Stimulated activated CD4-positive, alpha-beta T cell treated with anti-CD3 and anti-CD28 coated beads, Interleukin-1b, Interleukin-23, amount 100 ng/mL, for 48 hours (primary cell): Measurements from ENCODE around the gene PLEKHJ1.

ENCODE experiments used
- DNase-seq: peaks from one replicate; pipeline ENCODE4 v3.0.0-alpha.2; 2020

Gene PLEKHJ1

DNA sequence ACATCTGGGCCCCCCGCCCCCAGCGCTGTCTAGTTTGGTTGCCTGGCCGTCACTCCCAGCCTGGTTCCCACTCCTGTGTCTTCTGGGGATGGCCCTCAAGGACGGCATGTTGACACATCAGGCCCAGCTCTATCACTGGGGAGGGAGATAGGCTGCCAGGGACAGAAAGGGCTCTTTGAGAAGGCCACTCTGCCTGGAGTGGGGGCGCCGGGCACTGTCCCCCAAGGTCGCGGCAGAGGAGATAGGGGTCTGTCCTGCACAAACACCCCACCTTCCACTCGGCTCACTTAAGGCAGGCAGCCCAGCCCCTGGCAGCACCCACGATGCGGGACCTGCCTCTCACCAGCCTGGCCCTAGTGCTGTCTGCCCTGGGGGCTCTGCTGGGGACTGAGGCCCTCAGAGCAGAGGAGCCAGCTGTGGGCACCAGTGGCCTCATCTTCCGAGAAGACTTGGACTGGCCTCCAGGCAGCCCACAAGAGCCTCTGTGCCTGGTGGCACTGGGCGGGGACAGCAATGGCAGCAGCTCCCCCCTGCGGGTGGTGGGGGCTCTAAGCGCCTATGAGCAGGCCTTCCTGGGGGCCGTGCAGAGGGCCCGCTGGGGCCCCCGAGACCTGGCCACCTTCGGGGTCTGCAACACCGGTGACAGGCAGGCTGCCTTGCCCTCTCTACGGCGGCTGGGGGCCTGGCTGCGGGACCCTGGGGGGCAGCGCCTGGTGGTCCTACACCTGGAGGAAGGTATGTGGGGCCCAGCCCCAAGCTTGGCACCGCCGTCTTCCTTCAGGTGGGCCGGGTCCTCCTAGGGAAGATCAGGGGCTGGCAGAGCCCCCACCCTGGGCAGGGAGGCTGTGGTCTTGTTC is 13.1 kb upstream of the PLEKHJ1 start, which contains the start of gene AMH:
Gene AMH (plus strand): TSS at position 314 of the 857 bp plus-strand sequence. CDS start 10 bp downstream, at position 324.
- no peak for DNase-seq

DNA sequence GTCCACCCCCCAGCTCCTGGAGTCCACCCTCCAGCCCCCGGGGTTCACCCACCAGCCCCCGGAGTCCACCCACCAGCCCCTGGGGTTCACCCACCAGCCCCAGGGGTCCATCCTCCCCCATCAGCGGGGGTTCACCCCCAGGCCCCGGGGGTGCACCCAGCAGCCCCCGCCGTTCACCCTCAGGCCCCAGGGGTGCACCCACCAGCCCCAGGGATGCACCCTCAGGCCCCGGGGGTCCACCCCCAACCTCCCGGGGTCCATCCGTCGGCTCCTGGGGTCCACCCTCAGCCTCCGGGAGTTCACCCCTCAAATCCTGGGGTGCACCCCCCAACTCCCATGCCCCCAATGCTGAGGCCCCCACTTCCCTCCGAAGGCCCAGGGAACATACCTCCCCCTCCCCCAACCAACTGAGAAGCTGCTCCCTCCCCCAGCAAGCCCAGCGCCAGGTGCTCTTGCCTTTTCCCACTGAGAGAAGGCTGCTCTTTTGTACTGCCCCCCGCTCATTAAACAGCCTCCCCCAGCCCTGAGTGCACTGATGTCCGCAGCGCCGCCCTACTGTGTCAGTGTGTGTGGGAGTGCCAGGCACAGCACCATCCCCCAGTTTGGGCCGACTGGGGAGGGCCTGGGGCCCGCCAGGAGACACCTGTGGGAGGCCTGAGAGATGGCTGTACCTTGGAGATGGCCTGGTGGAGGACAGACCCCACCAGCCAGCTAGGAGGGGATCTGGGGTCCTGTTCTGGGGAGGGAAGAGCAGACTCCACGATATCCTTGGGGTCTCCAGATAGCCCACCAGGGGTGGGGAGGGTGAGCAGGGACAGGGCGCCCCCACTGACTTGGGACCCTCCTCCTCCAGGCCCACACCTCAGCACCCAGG is 12.2 kb upstream of the PLEKHJ1 start:
- DNase-seq = no peak

DNA sequence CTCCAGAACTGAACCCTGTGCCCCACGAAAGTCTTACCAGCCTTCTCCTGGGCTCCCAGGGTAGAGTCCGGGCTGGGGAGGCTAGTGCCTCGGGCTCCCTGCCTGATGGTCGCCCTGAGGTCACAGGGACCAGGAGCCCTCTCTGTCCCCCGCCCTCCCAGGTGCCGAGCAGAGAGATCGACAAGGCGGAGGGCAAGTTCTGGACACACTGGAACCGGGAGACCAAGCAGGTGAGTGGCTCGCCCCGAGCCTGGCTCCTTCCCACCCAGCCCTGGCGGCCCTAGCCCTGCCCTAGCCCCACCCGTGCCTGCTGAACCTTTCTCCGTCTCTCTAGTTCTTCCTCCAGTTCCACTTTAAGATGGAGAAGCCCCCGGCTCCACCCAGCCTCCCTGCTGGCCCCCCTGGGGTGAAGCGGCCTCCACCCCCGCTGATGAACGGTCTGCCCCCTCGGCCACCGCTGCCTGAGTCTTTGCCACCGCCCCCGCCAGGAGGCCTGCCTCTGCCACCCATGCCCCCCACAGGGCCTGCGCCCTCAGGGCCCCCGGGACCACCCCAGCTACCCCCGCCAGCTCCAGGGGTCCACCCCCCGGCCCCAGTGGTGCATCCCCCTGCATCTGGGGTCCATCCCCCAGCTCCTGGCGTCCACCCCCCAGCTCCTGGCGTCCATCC is 11.4 kb upstream of the PLEKHJ1 start:
- no peak for DNase-seq

GRCh38 chr19:2246801-2247361 is 10.8 kb upstream of the PLEKHJ1 start:
- no peak for DNase-seq

DNA sequence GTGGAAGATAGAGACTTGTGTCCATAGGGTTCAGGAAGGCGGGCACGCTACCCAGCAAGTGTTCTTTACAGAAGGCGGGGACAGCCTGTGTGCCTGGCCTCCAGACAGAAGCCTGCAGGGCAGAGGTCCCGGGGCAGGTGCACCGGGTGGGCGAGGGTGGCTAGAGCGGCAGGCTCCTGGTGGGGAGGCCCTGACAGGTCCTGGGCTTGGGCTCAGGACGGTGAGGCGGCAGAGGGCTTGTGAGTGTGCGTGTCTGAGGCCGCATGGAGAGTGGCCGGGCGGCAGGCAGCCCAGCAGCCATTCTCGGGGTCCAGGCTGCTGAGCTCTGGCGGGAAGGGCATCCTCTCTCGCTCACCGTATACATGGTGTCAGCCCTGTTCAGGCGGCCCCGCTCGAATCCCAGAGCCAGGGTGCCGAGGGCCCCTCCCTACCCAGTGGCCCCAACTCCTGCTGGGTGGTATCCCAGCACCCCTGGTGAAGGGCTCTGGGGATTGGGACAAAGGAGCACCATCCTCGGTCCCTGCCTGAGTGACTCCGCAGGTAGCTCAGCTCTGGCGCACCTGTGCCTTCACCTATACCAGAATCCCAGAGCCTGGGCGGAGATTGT is 10.0 kb upstream of the PLEKHJ1 start:
- no peak for DNase-seq

DNA sequence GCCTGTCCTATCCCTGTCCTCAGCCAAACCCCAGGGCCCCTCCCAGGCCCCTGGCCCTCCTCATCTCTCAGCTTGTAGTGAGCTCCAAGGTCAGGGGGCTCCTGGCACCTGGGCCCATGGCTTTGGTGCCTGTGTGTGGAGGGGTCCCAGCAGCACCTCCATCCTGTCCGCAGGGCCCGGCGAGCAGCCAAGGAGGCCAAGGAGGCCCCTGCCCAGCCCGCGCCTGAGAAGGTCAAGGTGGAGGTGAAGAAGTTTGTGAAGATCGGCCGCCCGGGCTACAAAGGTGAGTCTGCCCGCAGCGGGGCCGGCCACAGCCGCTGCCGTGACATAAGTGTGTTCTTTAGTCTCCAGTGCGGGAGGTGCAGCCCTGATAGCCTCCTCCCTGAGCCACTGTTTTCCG is 9.1 kb upstream of the PLEKHJ1 start:
- no peak for DNase-seq

- DNase-seq = no peak
These were observed 8.4 kb upstream of the PLEKHJ1 start for GRCh38 chr19:2244486-2244885.

- no peak for DNase-seq
These were observed 7.9 kb upstream of the PLEKHJ1 start for GRCh38 chr19:2244125-2244411.

DNA sequence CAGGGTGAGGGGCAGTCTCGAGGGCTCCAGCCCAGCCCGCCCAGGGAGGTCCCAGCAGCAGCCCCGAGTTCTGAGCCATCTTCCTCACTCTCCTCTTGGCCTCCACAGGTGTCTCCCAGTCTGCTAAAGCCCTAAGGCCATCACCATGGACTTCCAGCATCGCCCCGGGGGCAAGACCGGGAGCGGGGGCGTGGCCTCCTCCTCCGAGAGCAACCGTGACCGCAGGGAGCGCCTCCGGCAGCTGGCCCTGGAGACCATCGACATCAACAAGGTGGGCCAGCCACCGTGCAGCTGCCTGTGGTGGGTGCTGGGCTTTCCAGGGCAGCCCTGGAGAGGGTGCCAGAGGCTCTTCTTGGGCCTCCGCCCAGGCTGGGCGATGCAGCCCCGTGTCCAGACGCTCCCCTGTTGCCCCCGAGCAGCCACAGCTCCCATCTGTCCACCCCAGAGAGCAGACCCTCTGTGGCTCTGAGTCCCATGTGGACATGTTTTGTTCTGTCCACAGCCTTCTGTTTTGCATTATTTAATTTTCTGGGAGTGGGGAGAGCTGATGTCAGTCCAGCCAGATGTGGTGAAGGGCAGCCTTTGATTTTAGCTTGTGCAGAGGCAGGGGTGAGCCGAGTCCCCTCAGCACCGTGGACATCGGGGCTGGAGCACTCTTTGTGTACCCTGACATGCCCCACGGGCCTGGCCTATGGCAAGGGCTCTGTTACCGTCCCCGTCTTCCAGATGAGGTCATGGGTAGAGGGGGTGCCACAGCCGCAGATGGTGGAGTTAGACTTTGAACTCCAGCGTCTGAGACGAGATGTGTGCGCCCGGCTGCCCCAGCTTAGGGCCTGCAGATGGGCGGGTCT is 7.4 kb upstream of the PLEKHJ1 start:
- DNase-seq = no peak

GRCh38 chr19:2242816-2243215 is 6.7 kb upstream of the PLEKHJ1 start:
- no peak for DNase-seq

- DNase-seq = no peak
These were observed 6.0 kb upstream of the PLEKHJ1 start for GRCh38 chr19:2242092-2242537.

GRCh38 chr19:2240881-2241760 is 5.0 kb upstream of the PLEKHJ1 start:
- no peak for DNase-seq

- DNase-seq = no peak
These were observed 3.9 kb upstream of the PLEKHJ1 start for GRCh38 chr19:2239771-2240770.

DNA sequence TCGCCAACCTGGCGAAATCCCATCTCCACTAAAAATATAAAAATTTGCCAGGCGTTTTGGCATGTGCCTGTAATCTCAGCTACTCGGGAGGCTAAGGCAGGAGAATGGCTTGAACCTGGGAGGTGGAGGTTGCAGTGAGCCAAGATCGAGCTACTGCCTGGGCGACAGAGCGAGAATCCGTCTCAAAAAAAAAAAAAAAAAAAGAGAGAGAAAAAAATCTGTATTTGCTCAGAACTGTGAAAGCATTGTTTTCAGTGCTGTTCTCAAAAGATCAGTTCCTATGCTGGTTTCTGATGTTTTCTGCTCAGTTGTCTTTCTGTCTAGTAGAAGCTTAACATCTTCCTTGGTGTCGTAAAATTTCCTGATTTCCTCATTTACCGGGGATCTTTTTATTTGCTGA is 3.0 kb upstream of the PLEKHJ1 start:
- no peak for DNase-seq

- DNase-seq = no peak
These were observed 1.7 kb upstream of the PLEKHJ1 start for GRCh38 chr19:2237869-2238153.

DNA sequence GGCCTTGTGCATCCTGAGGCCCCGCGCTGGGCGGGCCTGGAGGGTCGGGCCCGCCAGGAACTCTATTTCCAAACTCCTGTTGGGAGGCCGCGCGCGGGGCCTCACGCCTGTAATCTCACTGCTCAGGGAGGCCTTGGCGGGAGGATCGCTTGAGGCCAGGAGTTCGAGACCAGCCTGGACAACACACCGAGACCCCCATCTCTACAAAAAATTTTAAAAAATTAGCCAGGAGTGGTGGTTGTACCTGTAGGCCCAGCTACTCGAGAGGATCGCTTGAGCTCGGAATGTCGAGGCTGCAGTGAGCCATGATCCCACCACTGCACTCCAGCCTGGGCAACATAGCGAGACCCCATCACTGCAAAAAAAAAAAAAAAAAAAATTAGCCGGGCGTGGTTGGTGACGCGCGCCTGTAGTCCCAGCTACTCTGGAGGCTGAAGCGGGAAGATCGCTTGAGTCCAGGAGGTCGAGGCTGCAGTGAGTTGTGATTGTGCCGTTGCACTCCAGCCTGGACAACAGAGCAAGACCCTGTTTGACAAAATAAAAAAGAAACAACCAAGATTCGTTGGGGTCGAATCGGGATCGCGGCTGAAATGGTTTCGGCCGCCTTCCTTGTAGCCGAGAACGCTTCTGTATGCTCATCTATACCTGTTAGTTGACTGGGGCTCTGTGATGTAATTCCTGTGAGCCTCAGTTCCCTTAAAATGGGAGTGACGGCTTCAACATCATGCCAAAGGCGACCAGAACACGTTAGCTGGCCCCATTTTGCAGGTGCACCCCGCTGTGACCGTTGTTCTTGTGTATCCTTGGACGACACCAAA is 1.1 kb upstream of the PLEKHJ1 start:
- no peak for DNase-seq

DNA sequence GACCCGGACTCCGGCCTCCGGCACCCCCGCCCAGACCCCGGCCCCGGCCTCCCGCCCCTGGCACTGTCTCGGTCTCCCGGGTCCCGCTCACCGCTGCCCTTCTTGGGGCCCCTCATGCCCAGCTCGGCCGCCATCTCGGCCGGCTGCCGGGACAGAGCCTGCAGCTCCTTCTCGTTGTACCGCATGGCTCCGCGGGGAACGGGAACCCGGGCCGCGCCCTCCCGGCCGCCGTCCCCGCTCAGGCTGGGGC is 140 bp downstream of the PLEKHJ1 start:
- no peak for DNase-seq

DNA sequence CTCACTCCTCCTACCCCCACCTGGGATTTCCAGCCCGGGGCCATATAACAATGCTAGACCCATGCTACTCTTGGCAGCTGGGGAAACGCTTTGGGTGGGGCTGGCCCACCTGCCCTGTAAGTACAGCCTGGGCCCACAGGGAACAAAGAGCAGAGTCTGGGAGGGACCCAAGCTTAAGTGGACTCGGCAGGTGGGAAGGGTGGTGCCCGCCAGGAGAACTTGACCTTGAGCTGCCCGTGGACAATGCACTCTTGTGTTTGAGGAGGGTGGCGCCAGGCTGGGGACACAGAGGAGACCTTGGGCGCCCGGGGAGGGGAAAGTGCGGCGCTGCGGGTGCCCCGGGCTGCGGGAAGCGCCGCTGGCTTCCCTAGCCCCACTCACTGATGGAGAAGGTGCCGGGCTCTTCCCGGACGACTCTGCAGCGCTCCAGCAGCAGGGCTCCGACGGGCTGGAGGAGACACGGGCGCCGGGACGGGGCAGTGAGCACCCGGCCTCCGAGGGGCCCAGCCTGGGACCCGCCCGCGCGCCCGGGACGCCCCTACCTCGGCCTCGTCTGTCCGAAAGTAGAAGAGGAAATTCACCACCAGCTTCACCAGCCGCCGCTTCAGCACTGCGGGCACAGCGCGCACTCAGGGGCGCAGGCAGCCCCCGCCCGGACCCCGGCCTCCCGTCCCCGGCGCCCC is 607 bp downstream of the PLEKHJ1 start:
- no peak for DNase-seq
